SK-N-MC (cell line): Measurements from ENCODE around the gene PLXNA4.

Source experiments
- DNase-seq: peaks from one replicate; pipeline ENCODE4 v3.0.0-alpha.2; 2011; ENCODE audit warnings: low read depth, low spot score
- H3K27ac ChIP-seq: fragments of 200-600 bp; sonication (generic); 2 replicates; pipeline ENCODE4 v1.5.1; 2016; ENCODE audit warnings: mixed run types
- H3K36me3 ChIP-seq: fragments of 200-600 bp; sonication (generic); 2 replicates; pipeline ENCODE4 v1.6.1; 2017; ENCODE audit warnings: antibody characterized with exemption, low read length, mixed read lengths; ENCODE audit not compliant: insufficient read depth
- H3K4me3 ChIP-seq: fragments of 200-600 bp; sonication (generic); 2 replicates; pipeline ENCODE4 v1.5.1; 2016
- H3K9ac ChIP-seq: fragments of 200-600 bp; sonication (generic); 2 replicates; pipeline ENCODE4 v1.8.0; 2017; ENCODE audit warnings: mixed run types, mixed read lengths; ENCODE audit not compliant: insufficient read length
- H3K9me3 ChIP-seq: fragments of 200-600 bp; sonication (generic); 2 replicates; pipeline ENCODE4 v1.6.1; 2017; ENCODE audit warnings: low read depth, mild to moderate bottlenecking, antibody characterized with exemption, low read length, moderate library complexity, mixed read lengths
- EZH2 ChIP-seq: fragments of 200-600 bp; sonication (generic); IDR thresholded peaks from one replicate; pipeline ENCODE4 v1.6.1; 2017; ENCODE audit warnings: antibody characterized with exemption
- FOXP2 ChIP-seq: optimal IDR thresholded peaks from 2 replicates; pipeline ENCODE3; 2011; ENCODE audit warnings: mild to moderate bottlenecking, moderate library complexity; ENCODE audit not compliant: insufficient read depth; ENCODE audit errors: extremely low read length, control extremely low read depth
- POLR2AphosphoS5 ChIP-seq: IDR thresholded peaks from 2 replicates; pipeline ENCODE4 v1.6.1; 2012; ENCODE audit warnings: mild to moderate bottlenecking, low read depth, low read length, borderline replicate concordance

Gene PLXNA4

GRCh38 chr7:132117636-132118035, 458.6 kb downstream of the PLXNA4 start:
- Histone ChIP-seq H3K9ac (no peak overlapping the region), H3K4me3 (no peak overlapping the region), H3K27ac (no peak overlapping the region), H3K9me3 (no peaks in the 10 kb centered on the region), H3K36me3 (no peaks in the 10 kb centered on the region)
- TF ChIP-seq EZH2 (no peak), FOXP2 (no peak), POLR2AphosphoS5 (no peak)
- no peak for DNase-seq

- H3K9ac ChIP-seq = no peak overlapping the region
- no peaks in the 10 kb centered on the region for H3K9me3 ChIP-seq
- TF ChIP-seq FOXP2 (no peak), POLR2AphosphoS5 (no peak), EZH2 (no peak)
- no peak overlapping the region for H3K4me3 ChIP-seq
- DNase-seq = no peak
- H3K36me3 ChIP-seq = no peaks in the 10 kb centered on the region
- no peak overlapping the region for H3K27ac ChIP-seq
Measured at GRCh38 chr7:132117181-132117580, 459.1 kb downstream of the PLXNA4 start.

- Histone ChIP-seq H3K9me3 (no peaks in the 10 kb centered on the region), H3K36me3 (no peaks in the 10 kb centered on the region), H3K9ac (no peak overlapping the region), H3K27ac (no peak overlapping the region), H3K4me3 (no peak overlapping the region)
- DNase-seq = no peak
- TF ChIP-seq POLR2AphosphoS5 (no peak), EZH2 (no peak), FOXP2 (no peak)
Measured at GRCh38 chr7:132116369-132116768, 459.9 kb downstream of the PLXNA4 start.

GRCh38 chr7:132115758-132116157, 460.5 kb downstream of the PLXNA4 start:
- H3K27ac ChIP-seq = no peak overlapping the region
- no peak for DNase-seq
- no peaks in the 10 kb centered on the region for H3K36me3 ChIP-seq
- TF ChIP-seq EZH2 (no peak), POLR2AphosphoS5 (no peak), FOXP2 (no peak)
- no peak overlapping the region for H3K9ac ChIP-seq
- H3K9me3 ChIP-seq = no peaks in the 10 kb centered on the region
- no peak overlapping the region for H3K4me3 ChIP-seq

GRCh38 chr7:132115028-132115427, 461.2 kb downstream of the PLXNA4 start:
- Histone ChIP-seq H3K27ac (no peak overlapping the region), H3K36me3 (no peaks in the 10 kb centered on the region), H3K4me3 (no peak overlapping the region), H3K9ac (no peak overlapping the region), H3K9me3 (no peaks in the 10 kb centered on the region)
- TF ChIP-seq POLR2AphosphoS5 (no peak), FOXP2 (no peak), EZH2 (no peak)
- DNase-seq = no peak

GRCh38 chr7:132114411-132114810, 461.9 kb downstream of the PLXNA4 start:
- H3K4me3 ChIP-seq = no peak overlapping the region
- no peak for DNase-seq
- H3K27ac ChIP-seq = no peak overlapping the region
- H3K36me3 ChIP-seq = no peaks in the 10 kb centered on the region
- no peaks in the 10 kb centered on the region for H3K9me3 ChIP-seq
- no peak for TF ChIP-seq POLR2AphosphoS5
- TF ChIP-seq EZH2 = no peak
- no peak for TF ChIP-seq FOXP2
- H3K9ac ChIP-seq = no peak overlapping the region

GRCh38 chr7:132113536-132114371, 462.5 kb downstream of the PLXNA4 start:
- Histone ChIP-seq H3K9ac (no peak overlapping the region), H3K36me3 (no peaks in the 10 kb centered on the region), H3K9me3 (no peaks in the 10 kb centered on the region), H3K27ac (no peak overlapping the region), H3K4me3 (no peak overlapping the region)
- TF ChIP-seq EZH2 (no peak), POLR2AphosphoS5 (no peak), FOXP2 (no peak)
- DNase-seq = no peak

GRCh38 chr7:132112657-132113056, 463.6 kb downstream of the PLXNA4 start:
- H3K9me3 ChIP-seq = no peaks in the 10 kb centered on the region
- no peak overlapping the region for H3K4me3 ChIP-seq
- TF ChIP-seq EZH2 (no peak), POLR2AphosphoS5 (no peak), FOXP2 (no peak)
- no peaks in the 10 kb centered on the region for H3K36me3 ChIP-seq
- DNase-seq = no peak
- H3K27ac ChIP-seq = no peak overlapping the region
- H3K9ac ChIP-seq = no peak overlapping the region

- TF ChIP-seq EZH2 (no peak), POLR2AphosphoS5 (no peak), FOXP2 (no peak)
- Histone ChIP-seq H3K9ac (no peak overlapping the region), H3K4me3 (no peak overlapping the region), H3K27ac (no peak overlapping the region), H3K36me3 (no peaks in the 10 kb centered on the region), H3K9me3 (no peaks in the 10 kb centered on the region)
- DNase-seq = no peak
Measured at GRCh38 chr7:132112106-132112505, 464.2 kb downstream of the PLXNA4 start.

- Histone ChIP-seq H3K27ac (no peak overlapping the region), H3K36me3 (no peaks in the 10 kb centered on the region), H3K4me3 (no peak overlapping the region), H3K9me3 (no peaks in the 10 kb centered on the region), H3K9ac (no peak overlapping the region)
- TF ChIP-seq FOXP2 (no peak), POLR2AphosphoS5 (no peak), EZH2 (no peak)
- no peak for DNase-seq
Measured at GRCh38 chr7:132110692-132111091, 465.6 kb downstream of the PLXNA4 start.
